Testis (tissue), 3 donors: Measurements from ENCODE around the gene ITPK1. TPM values are rescaled to one million over a fixed set of nuclear protein-coding genes. Genes with fewer than 3 reads are reported as not detected.

Experiments used
- DNase-seq: peaks from one replicate; pipeline ENCODE4 v3.0.0-alpha.2; 2019
- H3K27ac ChIP-seq, 2 donors: fragments of 200-600 bp; sonication (generic); one replicate each; pipeline ENCODE4 v1.5.1; 2019
- H3K27me3 ChIP-seq: fragments of 200-600 bp; sonication (generic); one replicate; pipeline ENCODE4 v1.5.1; 2019
- H3K36me3 ChIP-seq: fragments of 200-600 bp; sonication (generic); one replicate; pipeline ENCODE4 v1.5.1; 2017; ENCODE audit warnings: low read depth; ENCODE audit errors: missing control alignments
- H3K4me1 ChIP-seq: fragments of 200-600 bp; sonication (generic); one replicate; pipeline ENCODE4 v1.5.1; 2019
- H3K4me3 ChIP-seq, 2 donors: fragments of 200-600 bp; sonication (generic); one replicate each; pipeline ENCODE4 v1.5.1; 2017 to 2019
- H3K9me3 ChIP-seq: fragments of 200-600 bp; sonication (generic); one replicate; pipeline ENCODE4 v1.5.1; 2017
- CTCF ChIP-seq, 3 experiments: fragments of 450-650 bp in 2 of 3; fragments of 200-600 bp in 1 of 3; sonication (generic) in 1 of 3; IDR thresholded peaks; one replicate each; pipeline ENCODE4 v1.5.1; 2016 to 2019; ENCODE audit warnings: antibody characterized with exemption in 3 of 3, mild to moderate bottlenecking in 2 of 3, moderate library complexity in 1 of 3
- POLR2A ChIP-seq: fragments of 450-650 bp; IDR thresholded peaks from one replicate; pipeline ENCODE4 v1.6.1; 2017; ENCODE audit warnings: antibody characterized with exemption, mild to moderate bottlenecking, moderate library complexity
- WGBS, 2 donors: methylation state at CpG; one replicate each; pipeline ENCODE4 v1.1.5; 2018; 5-methylcytosine and 5-hydroxymethylcytosine counted together
- intact Hi-C: fragments of 100-400 bp; cut with DNase I; formaldehyde crosslinking; loops from one replicate; pipeline ENCODE4 v1.15.1; 2023; ENCODE audit warnings: low total_unique reads
- polyA plus RNA-seq: library from polyadenylated mRNA; stranded (reverse); fragments of 350-450 nt; fragmentation: Illumina TruSeq; extraction: RNeasy Lipid Tissue Mini Kit (QIAGEN cat#74804); gene quantifications from one replicate; pipeline ENCODE4 v1.2.3, GENCODE V29; 2014; ENCODE audit warnings: low read depth, low replicate concordance; ENCODE audit not compliant: insufficient read depth
- total RNA-seq, 2 donors: library from RNA; depleted of rRNA; stranded (reverse); fragments of >200 nt; gene quantifications; one replicate each; pipeline ENCODE4 v1.2.3, GENCODE V29; 2016

Gene ITPK1
- total and polyA plus RNA-seq, 3 donors from 2014 or later: 78.3 to 92.5 (median 90.6) TPM

GRCh38 chr14:93025055-93025454 lies 90.7 kb downstream of the ITPK1 start:
- H3K9me3 ChIP-seq: no peaks in the 10 kb centered on the region
- no peak for DNase-seq
- no peak for TF ChIP-seq POLR2A
- TF ChIP-seq CTCF (IDR thresholded peaks at IDR 0.05): no peak
- H3K27ac ChIP-seq: no peak overlapping the region
- H3K36me3 ChIP-seq: no peaks in the 10 kb centered on the region
- peaks cover 3% of the 10 kb centered on the region for H3K4me1 ChIP-seq
- 86 to 88% methylated on average over 8 to 9 of the region's 9 CpGs for WGBS, 2 donors
- H3K4me3 ChIP-seq: no peak overlapping the region
- intact Hi-C loops: no loop called here
- no peaks in the 10 kb centered on the region for H3K27me3 ChIP-seq

GRCh38 chr14:93024493-93024892 lies 91.2 kb downstream of the ITPK1 start:
- no peak for DNase-seq
- Histone ChIP-seq H3K4me1 (peaks cover 8% of the 10 kb centered on the region), H3K27ac (no peak overlapping the region), H3K4me3 (no peak overlapping the region), H3K9me3 (no peaks in the 10 kb centered on the region), H3K36me3 (no peaks in the 10 kb centered on the region), H3K27me3 (no peaks in the 10 kb centered on the region)
- intact Hi-C loops: no loop called here
- no peak for TF ChIP-seq CTCF (IDR thresholded peaks at IDR 0.05)
- no peak for TF ChIP-seq POLR2A
- 86 to 95% methylated on average over 2 to 5 of the region's 5 CpGs for WGBS, 2 donors

- Histone ChIP-seq H3K4me1 (peaks cover 14% of the 10 kb centered on the region), H3K27me3 (no peaks in the 10 kb centered on the region), H3K9me3 (no peaks in the 10 kb centered on the region), H3K27ac (no peak overlapping the region), H3K4me3 (no peak overlapping the region), H3K36me3 (no peaks in the 10 kb centered on the region)
- intact Hi-C loops: no loop called here
- WGBS, 2 donors: 76 to 91% methylated on average over 12 of the region's 12 CpGs
- no peak for DNase-seq
- no peak for TF ChIP-seq CTCF (IDR thresholded peaks at IDR 0.05)
- TF ChIP-seq POLR2A: no peak
These were observed 91.8 kb downstream of the ITPK1 start for GRCh38 chr14:93023802-93024434.

- Histone ChIP-seq H3K9me3 (no peaks in the 10 kb centered on the region), H3K36me3 (no peaks in the 10 kb centered on the region), H3K27me3 (no peaks in the 10 kb centered on the region), H3K4me3 (no peak overlapping the region), H3K27ac (no peak overlapping the region), H3K4me1 (peaks cover 22% of the 10 kb centered on the region)
- TF ChIP-seq CTCF (IDR thresholded peaks at IDR 0.05): no peak
- TF ChIP-seq POLR2A: no peak
- intact Hi-C loops: no loop called here
- 83 to 95% methylated on average over 5 of the region's 5 CpGs for WGBS, 2 donors
- DNase-seq: peak; percentile 54
These were observed 92.7 kb downstream of the ITPK1 start for GRCh38 chr14:93023039-93023438.

- intact Hi-C loops: no loop called here
- Histone ChIP-seq H3K27me3 (no peaks in the 10 kb centered on the region), H3K36me3 (no peaks in the 10 kb centered on the region), H3K27ac (peak overlapping the region in 1 of 2 donors; percentile 68), H3K4me1 (peaks cover 35% of the 10 kb centered on the region), H3K9me3 (no peaks in the 10 kb centered on the region), H3K4me3 (no peak overlapping the region)
- peak; percentile 66 for DNase-seq
- no peak for TF ChIP-seq POLR2A
- no peak for TF ChIP-seq CTCF (IDR thresholded peaks at IDR 0.05)
- 50 to 69% methylated on average over 4 to 8 of the region's 8 CpGs for WGBS, 2 donors
These were observed 95.8 kb downstream of the ITPK1 start for GRCh38 chr14:93019970-93020369.
